ENCODE data around the gene SP4. TPM values are rescaled to one million over a fixed set of nuclear protein-coding genes. Genes with fewer than 3 reads are reported as not detected.

The SP4 gene
- total and polyA plus RNA-seq, 2 donors (not counting 3 experiments of a cell fraction or from before 2014, with no cell fraction given), result 3.3 to 8.8 TPM

DNA sequence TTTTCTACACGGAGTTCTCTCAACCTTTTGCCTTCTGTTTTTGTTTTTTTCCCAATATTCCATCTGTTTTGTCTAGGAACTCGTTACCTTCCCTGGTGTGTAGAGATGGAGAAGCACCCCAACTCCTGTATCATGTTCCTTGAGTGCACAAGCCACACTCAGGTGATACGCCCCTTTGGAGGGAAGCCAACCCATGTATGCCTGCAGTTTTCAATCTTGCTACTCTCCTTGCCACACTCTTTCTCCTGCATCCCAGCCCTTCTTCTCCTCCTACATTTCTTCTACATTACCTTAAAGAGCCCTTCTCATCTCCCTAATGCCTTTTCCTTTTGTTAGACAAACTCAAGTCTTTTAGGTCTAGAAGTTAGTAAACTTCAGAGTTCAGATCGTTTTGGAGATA lies 10.2 kb upstream of the SP4 start:
- H4K20me1 ChIP-seq (replicated peaks; ENCODE audit: control insufficient read depth, extremely low read depth, insufficient read depth, low read length), result no peaks in the 10 kb centered on the region
- H3K9ac ChIP-seq (replicated peaks; ENCODE audit: extremely low read depth, insufficient read depth, low read length), result no peak overlapping the region
- no peaks in the 10 kb centered on the region for H3K9me3 ChIP-seq (replicated peaks; ENCODE audit: control insufficient read depth, insufficient read depth, low read length)
- H3K4me1 ChIP-seq (ENCODE audit: control insufficient read depth, extremely low read depth, insufficient read depth, low read length), result no peaks in the 10 kb centered on the region
- H3K27me3 ChIP-seq (ENCODE audit: control insufficient read depth in 2 of 2, insufficient read depth in 2 of 2, low read length in 2 of 2), result no peaks in the 10 kb centered on the region
- ChIA-PET CTCF (no interaction called here), POLR2A (no interaction called here)
- FAIRE-seq (no peak), DNase-seq (ENCODE audit: low read depth, low spot score) (no peak)
- TF ChIP-seq FOS (IDR thresholded peaks at IDR 0.05; ENCODE audit: borderline replicate concordance, insufficient read depth, low read length) (no peak), GATA2 (IDR thresholded peaks at IDR 0.05; ENCODE audit: insufficient read depth, insufficient read length, low read depth, low read length) (no peak), JUN (IDR thresholded peaks at IDR 0.05; ENCODE audit: borderline replicate concordance, insufficient read depth, insufficient read length, low read depth) (no peak), EZH2 (IDR thresholded peaks at IDR 0.05; ENCODE audit: borderline replicate concordance, low read depth, low read length, severe bottlenecking) (no peak), MYC (IDR thresholded peaks at IDR 0.05; ENCODE audit: low read depth, low read length) (no peak), POLR2AphosphoS5 (IDR thresholded peaks at IDR 0.05; ENCODE audit: insufficient read depth, low read depth, low read length) (no peak), POLR2A (IDR thresholded peaks at IDR 0.05; ENCODE audit: low read depth, low read length) (no peak)
- TF ChIP-seq, protein P1, sequence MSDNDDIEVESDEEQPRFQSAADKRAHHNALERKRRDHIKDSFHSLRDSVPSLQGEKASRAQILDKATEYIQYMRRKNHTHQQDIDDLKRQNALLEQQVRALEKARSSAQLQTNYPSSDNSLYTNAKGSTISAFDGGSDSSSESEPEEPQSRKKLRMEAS (IDR thresholded peaks at IDR 0.05; ENCODE audit: insufficient read depth, insufficient read length), result no peak
- TF ChIP-seq, protein P2, sequence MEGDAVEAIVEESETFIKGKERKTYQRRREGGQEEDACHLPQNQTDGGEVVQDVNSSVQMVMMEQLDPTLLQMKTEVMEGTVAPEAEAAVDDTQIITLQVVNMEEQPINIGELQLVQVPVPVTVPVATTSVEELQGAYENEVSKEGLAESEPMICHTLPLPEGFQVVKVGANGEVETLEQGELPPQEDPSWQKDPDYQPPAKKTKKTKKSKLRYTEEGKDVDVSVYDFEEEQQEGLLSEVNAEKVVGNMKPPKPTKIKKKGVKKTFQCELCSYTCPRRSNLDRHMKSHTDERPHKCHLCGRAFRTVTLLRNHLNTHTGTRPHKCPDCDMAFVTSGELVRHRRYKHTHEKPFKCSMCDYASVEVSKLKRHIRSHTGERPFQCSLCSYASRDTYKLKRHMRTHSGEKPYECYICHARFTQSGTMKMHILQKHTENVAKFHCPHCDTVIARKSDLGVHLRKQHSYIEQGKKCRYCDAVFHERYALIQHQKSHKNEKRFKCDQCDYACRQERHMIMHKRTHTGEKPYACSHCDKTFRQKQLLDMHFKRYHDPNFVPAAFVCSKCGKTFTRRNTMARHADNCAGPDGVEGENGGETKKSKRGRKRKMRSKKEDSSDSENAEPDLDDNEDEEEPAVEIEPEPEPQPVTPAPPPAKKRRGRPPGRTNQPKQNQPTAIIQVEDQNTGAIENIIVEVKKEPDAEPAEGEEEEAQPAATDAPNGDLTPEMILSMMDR (IDR thresholded peaks at IDR 0.05; ENCODE audit: extremely low read depth in 1 of 2, insufficient read depth in 1 of 2, low read depth in 1 of 2, low read length in 2 of 2), result no peak
- no peaks in the 10 kb centered on the region for H3K36me3 ChIP-seq (ENCODE audit: control insufficient read depth in 2 of 2, extremely low read depth in 1 of 2, insufficient read depth in 2 of 2, low read length in 2 of 2)
- dilution Hi-C loops (cut with MboI; ENCODE audit: extremely low pct_ligation_motif_present, low sequenced_read_pairs), result no loop called here
- no peaks in the 10 kb centered on the region for H3K9me1 ChIP-seq (replicated peaks; ENCODE audit: control insufficient read depth, extremely low read depth, insufficient read depth, low read length)
- no peak overlapping the region for H3K27ac ChIP-seq (ENCODE audit: insufficient read depth, low read depth, low read length)
- H3K79me2 ChIP-seq (ENCODE audit: control insufficient read depth, insufficient read depth, low read length), result no peaks in the 10 kb centered on the region
- H3K4me2 ChIP-seq (ENCODE audit: insufficient read depth, low read length), result no peak overlapping the region
- H2AFZ ChIP-seq (ENCODE audit: low read depth, low read length), result no peak overlapping the region
- no peak overlapping the region for H3K4me3 ChIP-seq (replicated peaks in 1 of 3; ENCODE audit: insufficient read depth in 1 of 3, low read depth in 1 of 3, low read length in 3 of 3)
- no TSS peak for BruUV-seq (replicated peaks)
- intact Hi-C loops (cut with micrococcal nuclease), result no loop called here
